Large intestine (tissue), 3 donors: ENCODE results near the gene NSRP1. TPM values are rescaled to one million over a fixed set of nuclear protein-coding genes. Genes with fewer than 3 reads are reported as not detected.
A peak's percentile ranks its signal among the peaks of the same experiment; 100 is the strongest.

Experiments used
- DNase-seq, 2 donors: peaks; one replicate each; pipeline versions ENCODE4 v3.0.0 to v3.0.0-alpha.2; 2013
- H3K27ac ChIP-seq: one replicate; pipeline ENCODE4 v1.5.1; 2013; ENCODE audit warnings: low read length
- H3K27me3 ChIP-seq: 2 replicates; pipeline ENCODE4 v1.6.1; 2013; ENCODE audit warnings: low read length; ENCODE audit not compliant: control insufficient read depth, insufficient read depth
- H3K36me3 ChIP-seq: 2 replicates; pipeline ENCODE4 v1.6.1; 2013; ENCODE audit warnings: low read length; ENCODE audit not compliant: control insufficient read depth, insufficient read depth
- H3K4me1 ChIP-seq: one replicate; pipeline ENCODE4 v1.6.1; 2013; ENCODE audit warnings: low read length; ENCODE audit not compliant: control insufficient read depth, insufficient read depth
- H3K4me3 ChIP-seq: one replicate; pipeline ENCODE4 v1.5.1; 2013; ENCODE audit warnings: low read length
- H3K9me3 ChIP-seq: one replicate; pipeline ENCODE4 v1.6.1; 2013; ENCODE audit warnings: mild to moderate bottlenecking, low read depth, low read length, moderate library complexity; ENCODE audit not compliant: control insufficient read depth
- WGBS: methylation state at CpG from one replicate; pipeline ENCODE4 v1.1.5; 2013; ENCODE audit warnings: low lambda C conversion rate; ENCODE audit not compliant: insufficient coverage; 5-methylcytosine and 5-hydroxymethylcytosine counted together
- polyA plus RNA-seq: library from polyadenylated mRNA; unstranded; fragments of 120-200 nt; gene quantifications from one replicate; pipeline ENCODE4 v1.2.1, GENCODE V29; 2013

The NSRP1 gene
- polyA plus RNA-seq, 1 donor = 28.3 TPM

DNA sequence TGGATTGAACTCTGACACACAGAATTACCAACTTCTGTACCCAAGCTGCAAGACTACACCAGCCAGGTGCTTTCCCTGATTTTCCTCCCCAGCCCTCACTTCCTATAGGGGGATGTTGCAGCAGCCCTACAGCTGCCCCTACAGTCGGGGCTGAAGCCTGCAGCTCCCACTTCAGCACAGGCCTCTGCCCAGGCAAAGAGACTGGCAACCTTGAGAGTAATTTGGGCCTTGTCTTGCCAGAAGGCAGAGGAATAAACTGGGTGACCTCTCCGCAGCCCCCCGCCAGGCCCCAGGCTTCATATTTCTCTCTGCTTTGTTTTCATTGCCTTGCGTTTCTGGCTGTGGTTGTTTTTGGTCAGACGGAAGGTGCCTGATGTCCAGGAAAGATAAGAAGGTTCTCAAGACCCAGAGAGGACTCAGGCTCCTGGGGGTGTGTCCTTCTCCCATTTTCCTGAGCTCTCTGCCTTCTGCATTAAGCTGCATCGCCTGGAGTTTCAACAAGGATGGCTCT, 86.9 kb downstream of the NSRP1 start:
- Histone ChIP-seq H3K27me3 (no peaks in the 10 kb centered on the region), H3K36me3 (peaks cover 8% of the 10 kb centered on the region), H3K4me3 (no peak overlapping the region), H3K9me3 (no peaks in the 10 kb centered on the region), H3K4me1 (no peaks in the 10 kb centered on the region), H3K27ac (no peak overlapping the region)
- DNase-seq = no peak
- no CpG with 5 or more reads among the region's 6 CpGs for WGBS

GRCh38 chr17:30207655-30208054, 91.0 kb downstream of the NSRP1 start:
- DNase-seq = no peak
- Histone ChIP-seq H3K36me3 (peaks cover 10% of the 10 kb centered on the region), H3K4me3 (no peak overlapping the region), H3K9me3 (no peaks in the 10 kb centered on the region), H3K4me1 (no peaks in the 10 kb centered on the region), H3K27me3 (no peaks in the 10 kb centered on the region), H3K27ac (no peak overlapping the region)
- no CpG with 5 or more reads among the region's 9 CpGs for WGBS

GRCh38 chr17:30208214-30208613, 91.6 kb downstream of the NSRP1 start:
- Histone ChIP-seq H3K4me1 (no peaks in the 10 kb centered on the region), H3K9me3 (no peaks in the 10 kb centered on the region), H3K36me3 (peaks cover 11% of the 10 kb centered on the region), H3K27ac (no peak overlapping the region), H3K4me3 (no peak overlapping the region), H3K27me3 (no peaks in the 10 kb centered on the region)
- no peak for DNase-seq
- WGBS = 100% methylated on average over 1 of the region's 3 CpGs

- no peak overlapping the region for H3K27ac ChIP-seq
- H3K9me3 ChIP-seq = no peaks in the 10 kb centered on the region
- no peaks in the 10 kb centered on the region for H3K27me3 ChIP-seq
- no peak for DNase-seq
- H3K4me3 ChIP-seq = no peak overlapping the region
- H3K36me3 ChIP-seq = peaks cover 11% of the 10 kb centered on the region
- 100% methylated on average over 1 of the region's 7 CpGs for WGBS
- no peaks in the 10 kb centered on the region for H3K4me1 ChIP-seq
Measured at GRCh38 chr17:30209930-30210329, 93.3 kb downstream of the NSRP1 start.

- no peaks in the 10 kb centered on the region for H3K4me1 ChIP-seq
- H3K36me3 ChIP-seq = peaks cover 10% of the 10 kb centered on the region
- no peaks in the 10 kb centered on the region for H3K9me3 ChIP-seq
- no peak for DNase-seq
- H3K27ac ChIP-seq = no peak overlapping the region
- no CpG with 5 or more reads among the region's 11 CpGs for WGBS
- H3K27me3 ChIP-seq = no peaks in the 10 kb centered on the region
- H3K4me3 ChIP-seq = no peak overlapping the region
Measured at GRCh38 chr17:30210366-30210765, 93.8 kb downstream of the NSRP1 start.

DNA sequence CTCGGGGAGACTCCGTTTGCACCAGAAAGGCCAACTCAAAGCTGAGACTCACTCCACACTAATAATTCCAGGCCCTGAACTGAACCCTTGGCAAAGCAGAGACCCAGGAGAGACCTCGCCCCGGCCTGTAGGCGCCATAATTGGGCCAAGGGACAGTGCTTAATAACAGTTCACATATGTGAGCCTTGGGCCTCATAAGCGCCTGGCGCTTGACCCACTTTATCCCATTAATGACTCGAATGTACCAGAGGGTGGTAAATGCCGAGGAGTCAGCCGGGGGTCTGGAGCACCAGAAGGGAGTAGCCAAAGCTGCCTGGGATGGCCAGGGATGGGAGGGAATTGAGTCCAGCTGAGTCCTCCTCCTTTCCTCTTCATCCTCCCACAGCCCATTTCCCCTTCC, 94.3 kb downstream of the NSRP1 start:
- Histone ChIP-seq H3K4me3 (no peak overlapping the region), H3K36me3 (peaks cover 11% of the 10 kb centered on the region), H3K9me3 (no peaks in the 10 kb centered on the region), H3K27ac (no peak overlapping the region), H3K4me1 (no peaks in the 10 kb centered on the region), H3K27me3 (no peaks in the 10 kb centered on the region)
- DNase-seq = no peak
- no CpG with 5 or more reads among the region's 10 CpGs for WGBS

GRCh38 chr17:30211371-30211770, 94.8 kb downstream of the NSRP1 start:
- no CpG with 5 or more reads among the region's 6 CpGs for WGBS
- no peak for DNase-seq
- no peak overlapping the region for H3K4me3 ChIP-seq

DNA sequence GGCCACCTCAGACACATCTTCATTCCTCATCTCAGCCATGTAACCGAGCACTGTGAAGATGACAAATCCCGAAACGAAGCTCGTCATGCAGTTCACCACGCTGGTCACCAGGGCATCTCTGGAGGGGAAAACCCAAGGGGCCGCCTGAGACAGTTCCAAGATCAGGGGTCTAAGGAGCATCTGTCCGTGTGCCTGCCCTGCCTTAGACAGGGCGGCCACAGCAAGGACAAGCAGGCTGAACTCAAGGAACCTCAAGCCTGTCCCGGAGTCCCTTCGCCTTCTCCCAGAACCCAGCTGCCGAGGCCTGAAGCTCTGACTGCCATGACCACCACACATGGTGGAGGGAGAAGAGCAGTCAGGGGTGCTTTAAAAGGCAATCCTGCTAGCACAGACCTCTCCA, 96.1 kb downstream of the NSRP1 start:
- no CpG with 5 or more reads among the region's 11 CpGs for WGBS
- Histone ChIP-seq H3K9me3 (no peaks in the 10 kb centered on the region), H3K36me3 (peaks cover 11% of the 10 kb centered on the region), H3K4me1 (no peaks in the 10 kb centered on the region), H3K4me3 (no peak overlapping the region), H3K27me3 (no peaks in the 10 kb centered on the region), H3K27ac (no peak overlapping the region)
- DNase-seq = no peak

More at GRCh38 chr17:30211371-30211770, 94.8 kb downstream of the NSRP1 start:
- Histone ChIP-seq H3K27ac (no peak overlapping the region), H3K27me3 (no peaks in the 10 kb centered on the region), H3K4me1 (no peaks in the 10 kb centered on the region), H3K9me3 (no peaks in the 10 kb centered on the region), H3K36me3 (peaks cover 11% of the 10 kb centered on the region)

GRCh38 chr17:30217054-30217453, 100.4 kb downstream of the NSRP1 start:
- WGBS = no CpG with 5 or more reads among the region's 6 CpGs
- Histone ChIP-seq H3K36me3 (peaks cover 5% of the 10 kb centered on the region), H3K27ac (no peak overlapping the region), H3K4me1 (peaks cover 24% of the 10 kb centered on the region), H3K4me3 (no peak overlapping the region), H3K27me3 (no peaks in the 10 kb centered on the region), H3K9me3 (no peaks in the 10 kb centered on the region)
- DNase-seq = no peak

DNA sequence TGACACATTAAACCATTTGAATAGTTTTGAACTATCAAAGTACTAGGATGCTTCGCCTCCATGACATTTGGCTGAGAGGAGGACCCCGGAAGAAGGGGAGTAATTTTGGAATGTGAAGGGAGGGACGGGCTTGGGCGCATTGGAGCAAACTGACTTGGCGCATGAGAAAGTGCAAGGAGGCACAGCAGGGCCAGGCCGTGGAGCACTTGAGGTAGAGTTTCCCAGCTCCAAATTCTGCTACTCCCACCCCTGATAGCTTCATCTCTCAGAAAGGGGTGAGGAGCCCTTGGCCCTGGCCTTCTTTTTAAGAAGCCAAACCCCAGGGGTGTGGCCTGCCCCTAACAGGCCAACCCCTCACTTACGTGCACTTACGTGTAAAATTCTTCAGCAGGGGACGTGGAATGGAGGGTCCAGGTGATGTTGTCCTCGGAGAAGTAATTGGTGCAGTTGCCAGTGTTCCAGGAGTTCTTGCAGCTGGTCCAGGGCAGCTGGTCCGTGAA, 101.2 kb downstream of the NSRP1 start:
- Histone ChIP-seq H3K4me1 (peaks cover 32% of the 10 kb centered on the region), H3K27ac (no peak overlapping the region), H3K4me3 (no peak overlapping the region), H3K27me3 (no peaks in the 10 kb centered on the region), H3K9me3 (no peaks in the 10 kb centered on the region), H3K36me3 (peaks cover 3% of the 10 kb centered on the region)
- WGBS = no CpG with 5 or more reads among the region's 11 CpGs
- DNase-seq = no peak

DNA sequence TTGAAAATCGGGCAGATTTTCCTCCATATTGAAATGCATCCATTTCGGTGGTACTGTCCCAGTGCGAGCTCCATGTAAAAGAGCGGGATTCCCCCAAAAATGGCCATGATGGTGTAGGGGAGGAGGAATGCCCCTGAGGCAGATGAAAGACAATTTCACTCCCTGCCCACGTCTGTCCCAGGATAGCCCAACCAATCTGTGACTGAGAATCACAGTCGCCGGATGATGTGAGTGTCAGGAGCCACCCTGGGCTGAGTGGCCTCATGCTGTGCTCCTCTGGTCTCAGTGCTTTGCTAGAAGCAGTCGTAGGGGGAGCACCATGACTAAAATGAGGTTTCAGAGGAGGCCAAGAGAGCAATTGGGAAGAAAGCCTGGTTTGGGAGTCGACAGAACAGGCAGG, 102.2 kb downstream of the NSRP1 start:
- Histone ChIP-seq H3K9me3 (no peaks in the 10 kb centered on the region), H3K4me1 (peaks cover 40% of the 10 kb centered on the region), H3K4me3 (no peak overlapping the region), H3K36me3 (peaks cover 3% of the 10 kb centered on the region), H3K27ac (peak overlapping the region; percentile 87), H3K27me3 (no peaks in the 10 kb centered on the region)
- no peak for DNase-seq
- WGBS = 100% methylated on average over 1 of the region's 9 CpGs
